ENCODE data around the gene HS3ST4.

GRCh38 chr16:26157319-26157718, 465.6 kb downstream of the HS3ST4 start:
- TF ChIP-seq CTCF (IDR thresholded peaks at IDR 0.05) (no peak), POLR2A (IDR thresholded peaks at IDR 0.05) (no peak)

Measured in stomach (tissue), 4 donors.